Osteoblast (primary cell): ENCODE results near the gene SORBS1. TPM values are rescaled to one million over a fixed set of nuclear protein-coding genes. Genes with fewer than 3 reads are reported as not detected.

Source experiments
- DNase-seq: peaks from one replicate; pipeline ENCODE4 v3.0.0; 2011; ENCODE audit warnings: low spot score, mixed read lengths; ENCODE audit not compliant: insufficient read length; ENCODE audit errors: missing footprints
- H2AFZ ChIP-seq: 2 replicates; pipeline ENCODE4 v1.6.0; 2011; ENCODE audit warnings: mild to moderate bottlenecking, low read length
- H3K27ac ChIP-seq: 2 replicates; pipeline ENCODE4 v1.5.1; 2011; ENCODE audit warnings: mild to moderate bottlenecking, low read depth, low read length, moderate library complexity
- H3K27me3 ChIP-seq: 2 replicates; pipeline ENCODE4 v1.6.0; 2012; ENCODE audit warnings: mild to moderate bottlenecking, control low read depth, inconsistent platforms, low read length, moderate library complexity; ENCODE audit not compliant: insufficient read depth
- H3K36me3 ChIP-seq: 2 replicates; pipeline ENCODE4 v1.5.1; 2011; ENCODE audit warnings: mild to moderate bottlenecking, low read length, control low read depth, moderate library complexity; ENCODE audit not compliant: insufficient read depth
- H3K4me1 ChIP-seq: 2 replicates; pipeline ENCODE4 v1.5.1; 2011; ENCODE audit warnings: mild to moderate bottlenecking, low read length, control low read depth, moderate library complexity; ENCODE audit not compliant: insufficient read depth
- H3K4me2 ChIP-seq: 2 replicates; pipeline ENCODE4 v1.6.0; 2011; ENCODE audit warnings: mild to moderate bottlenecking, low read length; ENCODE audit not compliant: insufficient read depth
- H3K4me3 ChIP-seq: fragments of 200-600 bp; sonication (generic); 3 replicates; pipeline ENCODE4 v1.5.1; 2012; ENCODE audit warnings: mild to moderate bottlenecking, low read length, inconsistent platforms; ENCODE audit not compliant: insufficient read depth
- H3K79me2 ChIP-seq: 2 replicates; pipeline ENCODE4 v1.6.0; 2012; ENCODE audit warnings: mild to moderate bottlenecking, low read length, control low read depth, inconsistent platforms; ENCODE audit not compliant: insufficient read depth
- H3K9me3 ChIP-seq: 2 replicates; pipeline ENCODE4 v1.5.1; 2011; ENCODE audit warnings: low read depth, low read length, control low read depth
- H4K20me1 ChIP-seq: 2 replicates; pipeline ENCODE4 v1.6.0; 2012; ENCODE audit warnings: mild to moderate bottlenecking, low read length, control low read depth; ENCODE audit not compliant: insufficient read depth
- total RNA-seq: library from RNA; depleted of rRNA; stranded (reverse); fragments of >200 nt; gene quantifications from 2 replicates; pipeline ENCODE4 v1.2.3, GENCODE V29; 2012
- TF ChIP-seq, protein P1 (sequence below): IDR thresholded peaks from 2 replicates; pipeline ENCODE4 v1.5.1; 2011; ENCODE audit warnings: mild to moderate bottlenecking, low read depth, low read length, moderate library complexity; ENCODE audit errors: extremely low read depth

The SORBS1 gene
- total RNA-seq, 1 donor, result 0.72 TPM

GRCh38 chr10:95364342-95364741 is 196.8 kb downstream of the SORBS1 start:
- no peak for DNase-seq
- Histone ChIP-seq H3K9me3 (no peaks in the 10 kb centered on the region), H3K36me3 (no peaks in the 10 kb centered on the region), H3K4me1 (no peaks in the 10 kb centered on the region), H2AFZ (no peak overlapping the region), H3K27me3 (peaks cover 14% of the 10 kb centered on the region), H3K27ac (no peak overlapping the region), H3K4me3 (no peak overlapping the region), H3K4me2 (no peak overlapping the region), H3K79me2 (no peaks in the 10 kb centered on the region), H4K20me1 (no peaks in the 10 kb centered on the region)
- TF ChIP-seq, protein P1, sequence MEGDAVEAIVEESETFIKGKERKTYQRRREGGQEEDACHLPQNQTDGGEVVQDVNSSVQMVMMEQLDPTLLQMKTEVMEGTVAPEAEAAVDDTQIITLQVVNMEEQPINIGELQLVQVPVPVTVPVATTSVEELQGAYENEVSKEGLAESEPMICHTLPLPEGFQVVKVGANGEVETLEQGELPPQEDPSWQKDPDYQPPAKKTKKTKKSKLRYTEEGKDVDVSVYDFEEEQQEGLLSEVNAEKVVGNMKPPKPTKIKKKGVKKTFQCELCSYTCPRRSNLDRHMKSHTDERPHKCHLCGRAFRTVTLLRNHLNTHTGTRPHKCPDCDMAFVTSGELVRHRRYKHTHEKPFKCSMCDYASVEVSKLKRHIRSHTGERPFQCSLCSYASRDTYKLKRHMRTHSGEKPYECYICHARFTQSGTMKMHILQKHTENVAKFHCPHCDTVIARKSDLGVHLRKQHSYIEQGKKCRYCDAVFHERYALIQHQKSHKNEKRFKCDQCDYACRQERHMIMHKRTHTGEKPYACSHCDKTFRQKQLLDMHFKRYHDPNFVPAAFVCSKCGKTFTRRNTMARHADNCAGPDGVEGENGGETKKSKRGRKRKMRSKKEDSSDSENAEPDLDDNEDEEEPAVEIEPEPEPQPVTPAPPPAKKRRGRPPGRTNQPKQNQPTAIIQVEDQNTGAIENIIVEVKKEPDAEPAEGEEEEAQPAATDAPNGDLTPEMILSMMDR, result no peak

DNA sequence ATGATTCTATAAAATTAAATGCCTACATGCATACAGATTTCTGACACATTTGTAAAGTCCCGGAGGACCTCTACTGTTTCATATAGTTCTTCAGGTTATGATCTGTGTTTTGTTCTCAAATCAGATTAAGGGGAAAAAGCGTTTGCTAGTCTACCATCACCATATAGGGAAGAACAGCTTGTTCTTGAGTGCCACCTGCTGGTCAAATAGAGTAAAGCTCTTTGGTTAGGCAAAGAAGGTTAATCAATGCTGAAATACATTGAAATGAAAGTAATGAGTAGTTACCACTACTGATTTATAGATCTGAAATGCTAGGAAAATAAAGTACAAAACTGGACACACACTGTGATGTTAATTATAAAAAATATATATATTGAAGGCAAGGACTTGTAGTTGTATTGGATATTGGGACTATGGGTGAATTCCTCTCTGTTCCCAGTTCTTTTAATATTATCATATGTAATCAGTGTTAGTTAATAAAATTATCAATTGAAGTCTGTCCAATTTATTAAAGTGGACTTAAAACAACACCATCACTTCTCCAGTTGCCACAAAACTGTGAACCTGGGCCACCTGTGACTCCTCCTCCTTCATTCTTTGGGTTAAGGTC is 197.8 kb downstream of the SORBS1 start:
- Histone ChIP-seq H3K79me2 (no peaks in the 10 kb centered on the region), H3K4me1 (no peaks in the 10 kb centered on the region), H3K27ac (no peak overlapping the region), H3K27me3 (peaks cover 6% of the 10 kb centered on the region), H3K9me3 (no peaks in the 10 kb centered on the region), H2AFZ (no peak overlapping the region), H3K36me3 (no peaks in the 10 kb centered on the region), H4K20me1 (no peaks in the 10 kb centered on the region), H3K4me2 (no peak overlapping the region), H3K4me3 (no peak overlapping the region)
- peak; percentile 81 for DNase-seq
- TF ChIP-seq, protein P1, result peak; percentile 80

- Histone ChIP-seq H3K4me1 (no peaks in the 10 kb centered on the region), H3K79me2 (no peaks in the 10 kb centered on the region), H3K36me3 (no peaks in the 10 kb centered on the region), H2AFZ (no peak overlapping the region), H3K27ac (no peak overlapping the region), H4K20me1 (no peaks in the 10 kb centered on the region), H3K9me3 (no peaks in the 10 kb centered on the region), H3K27me3 (no peaks in the 10 kb centered on the region), H3K4me3 (no peak overlapping the region), H3K4me2 (no peak overlapping the region)
- no peak for DNase-seq
- TF ChIP-seq, protein P1, result no peak
Observed at GRCh38 chr10:95360122-95360714, 201.0 kb downstream of the SORBS1 start.

DNA sequence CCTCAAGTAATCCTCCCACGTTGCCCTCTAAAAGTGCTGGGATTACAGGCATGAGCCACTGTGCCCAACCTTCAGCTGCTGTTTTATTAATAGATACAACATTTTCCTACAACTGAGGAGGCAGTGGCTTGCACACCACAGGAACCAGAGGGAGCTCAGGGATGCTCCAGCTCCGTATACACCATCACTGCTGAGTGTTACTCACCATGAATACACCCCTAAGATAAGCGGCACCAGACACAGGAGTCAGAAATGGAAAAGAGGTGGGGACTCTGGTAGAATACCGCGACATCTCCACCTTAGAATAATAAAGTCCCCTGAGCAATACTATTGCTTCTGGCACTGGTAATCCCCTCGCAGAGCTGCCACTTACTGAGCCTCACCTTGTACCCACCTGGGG is 201.7 kb downstream of the SORBS1 start:
- DNase-seq, result no peak
- Histone ChIP-seq H3K4me3 (no peak overlapping the region), H4K20me1 (no peaks in the 10 kb centered on the region), H3K27me3 (no peaks in the 10 kb centered on the region), H3K4me2 (no peak overlapping the region), H3K79me2 (no peaks in the 10 kb centered on the region), H3K9me3 (no peaks in the 10 kb centered on the region), H3K4me1 (no peaks in the 10 kb centered on the region), H2AFZ (no peak overlapping the region), H3K36me3 (no peaks in the 10 kb centered on the region), H3K27ac (no peak overlapping the region)
- TF ChIP-seq, protein P1, result no peak
